Endothelial cell of umbilical vein (primary cell): Measurements from ENCODE around the gene PANX2. TPM values are rescaled to one million over a fixed set of nuclear protein-coding genes. Genes with fewer than 3 reads are reported as not detected.

ENCODE experiments used
- BruUV-seq: library from RNA; stranded (reverse); fragments of 400-500 nt; replicated peaks from 2 replicates; lab custom pipeline; 2021; lab: Mats Ljungman, UMichigan
- CTCF ChIA-PET: fragments of 300-600, 350-600 bp; sonication (Branson Sonifier 250); formaldehyde crosslinking; loops from one replicate; lab custom pipeline; 2021; ENCODE audit warnings: antibody characterized with exemption, inconsistent platforms; lab: Charles Lee
- POLR2A ChIA-PET: fragments of 300-600, 350-600 bp; sonication (Branson Sonifier 250); formaldehyde crosslinking; loops from one replicate; lab custom pipeline; 2021; ENCODE audit warnings: antibody characterized with exemption, inconsistent platforms; lab: Charles Lee
- DNase-seq: peaks from one replicate; pipeline ENCODE4 v3.0.0-alpha.2; 2011; ENCODE audit warnings: low read depth, low spot score
- FAIRE-seq: peaks from 2 replicates; lab custom pipeline; 2011; peaks lifted over from hg19 to GRCh38; lab: Jason Lieb, UNC
- H2AFZ ChIP-seq: 2 replicates; pipeline ENCODE4 v1.6.0; 2012; ENCODE audit warnings: low read depth, low read length, control low read depth, inconsistent platforms
- H3K27ac ChIP-seq: 2 replicates; pipeline ENCODE4 v1.5.1; 2011; ENCODE audit warnings: low read depth, mild to moderate bottlenecking, control low read depth, low read length, moderate library complexity; ENCODE audit not compliant: insufficient read depth
- H3K27me3 ChIP-seq, 2 experiments: 2 replicates each; pipeline versions ENCODE4 v1.6.0 to v1.6.1; 2011; ENCODE audit warnings: low read length in 2 of 2, mixed read lengths in 1 of 2; ENCODE audit not compliant: control insufficient read depth in 2 of 2, insufficient read depth in 2 of 2
- H3K36me3 ChIP-seq, 2 experiments: 2 replicates in 1 of 2; 3 replicates in 1 of 2; pipeline ENCODE4 v1.5.1; 2011; ENCODE audit warnings: low read length in 2 of 2, mild to moderate bottlenecking in 1 of 2, moderate library complexity in 1 of 2; ENCODE audit not compliant: control insufficient read depth in 2 of 2, insufficient read depth in 2 of 2; ENCODE audit errors: extremely low read depth in 1 of 2
- H3K4me1 ChIP-seq: 3 replicates; pipeline ENCODE4 v1.5.1; 2011; ENCODE audit warnings: mild to moderate bottlenecking, low read length; ENCODE audit not compliant: control insufficient read depth, insufficient read depth; ENCODE audit errors: extremely low read depth
- H3K4me2 ChIP-seq: 2 replicates; pipeline ENCODE4 v1.6.1; 2011; ENCODE audit warnings: low read length, control low read depth, mixed read lengths; ENCODE audit not compliant: insufficient read depth
- H3K4me3 ChIP-seq, 3 experiments: fragments of 200-600 bp in 1 of 3; sonication (generic), shearing (Covaris generic) in 1 of 3; replicated peaks in 1 of 3; 2 replicates each; pipeline ENCODE4 v1.5.1; 2011 to 2016; ENCODE audit warnings: control low read depth in 3 of 3, low read length in 3 of 3, mild to moderate bottlenecking in 2 of 3, inconsistent platforms in 1 of 3, low read depth in 1 of 3, moderate library complexity in 1 of 3; ENCODE audit not compliant: insufficient read depth in 1 of 3
- H3K79me2 ChIP-seq: 2 replicates; pipeline ENCODE4 v1.6.0; 2012; ENCODE audit warnings: low read length, inconsistent platforms; ENCODE audit not compliant: control insufficient read depth, insufficient read depth
- H3K9ac ChIP-seq: replicated peaks from 2 replicates; pipeline ENCODE3; 2011; ENCODE audit warnings: low read length, control low read depth; ENCODE audit not compliant: insufficient read depth; ENCODE audit errors: extremely low read depth
- H3K9me1 ChIP-seq: replicated peaks from 3 replicates; pipeline ENCODE4 v1.6.0; 2011; ENCODE audit warnings: mild to moderate bottlenecking, low read length; ENCODE audit not compliant: control insufficient read depth, insufficient read depth; ENCODE audit errors: extremely low read depth
- H3K9me3 ChIP-seq: replicated peaks from 2 replicates; pipeline ENCODE4 v1.5.1; 2012; ENCODE audit warnings: low read length, inconsistent platforms; ENCODE audit not compliant: control insufficient read depth, insufficient read depth
- H4K20me1 ChIP-seq: replicated peaks from 2 replicates; pipeline ENCODE3; 2011; ENCODE audit warnings: mild to moderate bottlenecking, low read length; ENCODE audit not compliant: control insufficient read depth, insufficient read depth; ENCODE audit errors: extremely low read depth
- FOS ChIP-seq: IDR thresholded peaks from 2 replicates; pipeline ENCODE4 v1.6.1; 2011; ENCODE audit warnings: mild to moderate bottlenecking, low read length, moderate library complexity, borderline replicate concordance; ENCODE audit not compliant: insufficient read depth
- GATA2 ChIP-seq: IDR thresholded peaks from 2 replicates; pipeline ENCODE4 v1.7.0; 2011; ENCODE audit warnings: low read depth, mild to moderate bottlenecking, moderate library complexity, mixed read lengths, low read length; ENCODE audit not compliant: insufficient read length, insufficient read depth
- JUN ChIP-seq: IDR thresholded peaks from 2 replicates; pipeline ENCODE4 v1.6.1; 2011; ENCODE audit warnings: borderline replicate concordance, low read depth; ENCODE audit not compliant: insufficient read length, insufficient read depth
- MAX ChIP-seq: IDR thresholded peaks from 2 replicates; pipeline ENCODE4 v1.6.1; 2011; ENCODE audit not compliant: insufficient read depth, insufficient read length
- MYC ChIP-seq: IDR thresholded peaks from one replicate; pipeline ENCODE4 v1.6.1; 2011; ENCODE audit warnings: mild to moderate bottlenecking, low read depth, low read length
- POLR2A ChIP-seq: IDR thresholded peaks from 2 replicates; pipeline ENCODE4 v1.6.1; 2012; ENCODE audit warnings: low read depth, mild to moderate bottlenecking, control low read depth, low read length
- POLR2AphosphoS5 ChIP-seq: IDR thresholded peaks from 2 replicates; pipeline ENCODE4 v1.6.1; 2012; ENCODE audit warnings: low read depth, mild to moderate bottlenecking, control low read depth, low read length, moderate library complexity; ENCODE audit not compliant: insufficient read depth
- dilution Hi-C: fragments of 300-500 bp; cut with MboI; formaldehyde crosslinking; loops from one replicate; pipeline ENCODE4 v1.15.0; 2019; ENCODE audit warnings: low sequenced_read_pairs; ENCODE audit not compliant: extremely low pct_ligation_motif_present
- intact Hi-C: fragments of 100-400 bp; cut with micrococcal nuclease; formaldehyde crosslinking; loops from one replicate; pipeline ENCODE4 v1.10.0; 2022
- polyA plus RNA-seq, 4 experiments: library from polyadenylated mRNA; depleted of rRNA in 3 of 4; stranded (reverse) in 3 of 4; unstranded in 1 of 4; fragments of >200 nt; gene quantifications; 2 replicates each; pipeline versions ENCODE4 v1.2.1 to v1.2.3, GENCODE V29; 2011 to 2012; ENCODE audit warnings: missing spikeins in 1 of 4
- total RNA-seq: library from RNA; stranded (reverse); gene quantifications from 2 replicates; pipeline ENCODE4 v1.2.3, GENCODE V29; 2021
- TF ChIP-seq, protein P1 (sequence below), 2 donors: IDR thresholded peaks; 1 replicate in 1 of 2; 2 replicates in 1 of 2; pipeline ENCODE4 v1.5.1; 2011; ENCODE audit warnings: low read length in 2 of 2, mild to moderate bottlenecking in 2 of 2, moderate library complexity in 2 of 2, control low read depth in 1 of 2, inconsistent platforms in 1 of 2, low read depth in 1 of 2; ENCODE audit not compliant: insufficient read depth in 1 of 2; ENCODE audit errors: extremely low read depth in 1 of 2

Gene PANX2
- total and polyA plus RNA-seq, 2 donors (not counting 3 experiments of a cell fraction or from before 2014, with no cell fraction given) = 2.5 to 5.1 TPM

DNA sequence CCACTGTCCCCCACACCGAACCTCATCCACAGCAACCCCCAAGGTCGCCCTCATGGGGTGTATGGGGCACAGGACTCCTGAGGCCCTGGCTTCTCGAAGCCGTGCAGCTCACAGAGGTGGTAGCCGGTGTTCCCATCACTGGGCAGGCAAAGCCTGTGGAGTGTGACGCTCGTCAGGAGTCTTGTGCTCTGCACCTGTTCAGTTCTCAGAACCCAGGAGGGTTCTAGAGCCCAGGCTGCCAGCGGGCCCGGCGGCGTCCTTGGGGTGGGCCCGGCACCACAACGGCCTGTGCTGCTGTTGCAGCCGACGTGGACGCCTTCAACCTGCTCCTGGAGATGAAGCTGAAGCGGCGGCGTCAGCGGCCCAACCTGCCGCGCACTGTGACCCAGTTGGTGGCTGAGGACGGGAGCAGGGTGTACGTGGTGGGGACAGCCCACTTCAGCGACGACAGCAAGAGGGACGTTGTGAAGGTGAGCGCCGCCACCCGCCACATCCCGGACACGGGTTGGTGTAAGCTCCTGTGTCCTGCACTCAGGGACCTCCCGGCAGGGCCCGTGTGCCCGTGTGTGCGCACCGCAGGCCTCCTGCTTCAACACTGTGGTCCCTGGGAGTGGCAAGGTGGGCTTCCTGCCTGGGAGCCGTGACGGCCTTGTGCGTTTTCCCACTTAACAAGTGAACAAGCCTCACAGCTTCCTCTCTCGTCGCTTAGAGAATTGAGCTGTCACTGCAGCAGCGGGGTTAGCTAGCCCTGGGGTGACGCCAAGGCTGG, 23.7 kb downstream of the PANX2 start:
- Histone ChIP-seq H4K20me1 (no peaks in the 10 kb centered on the region), H2AFZ (no peak overlapping the region), H3K9me1 (no peaks in the 10 kb centered on the region), H3K4me3 (no peak overlapping the region), H3K9ac (no peak overlapping the region), H3K9me3 (no peaks in the 10 kb centered on the region), H3K36me3 (peaks cover 8 to 18% of the 10 kb centered on the region in 2 experiments), H3K27ac (no peak overlapping the region), H3K4me1 (peaks cover 22% of the 10 kb centered on the region), H3K79me2 (peaks cover 39% of the 10 kb centered on the region), H3K4me2 (no peak overlapping the region), H3K27me3 (no peaks in the 10 kb centered on the region)
- CTCF ChIA-PET = no interaction called here
- no peak for TF ChIP-seq MAX
- TF ChIP-seq GATA2 = no peak
- no peak for TF ChIP-seq FOS
- no peak for TF ChIP-seq MYC
- no peak for TF ChIP-seq POLR2AphosphoS5
- TF ChIP-seq, protein P1, sequence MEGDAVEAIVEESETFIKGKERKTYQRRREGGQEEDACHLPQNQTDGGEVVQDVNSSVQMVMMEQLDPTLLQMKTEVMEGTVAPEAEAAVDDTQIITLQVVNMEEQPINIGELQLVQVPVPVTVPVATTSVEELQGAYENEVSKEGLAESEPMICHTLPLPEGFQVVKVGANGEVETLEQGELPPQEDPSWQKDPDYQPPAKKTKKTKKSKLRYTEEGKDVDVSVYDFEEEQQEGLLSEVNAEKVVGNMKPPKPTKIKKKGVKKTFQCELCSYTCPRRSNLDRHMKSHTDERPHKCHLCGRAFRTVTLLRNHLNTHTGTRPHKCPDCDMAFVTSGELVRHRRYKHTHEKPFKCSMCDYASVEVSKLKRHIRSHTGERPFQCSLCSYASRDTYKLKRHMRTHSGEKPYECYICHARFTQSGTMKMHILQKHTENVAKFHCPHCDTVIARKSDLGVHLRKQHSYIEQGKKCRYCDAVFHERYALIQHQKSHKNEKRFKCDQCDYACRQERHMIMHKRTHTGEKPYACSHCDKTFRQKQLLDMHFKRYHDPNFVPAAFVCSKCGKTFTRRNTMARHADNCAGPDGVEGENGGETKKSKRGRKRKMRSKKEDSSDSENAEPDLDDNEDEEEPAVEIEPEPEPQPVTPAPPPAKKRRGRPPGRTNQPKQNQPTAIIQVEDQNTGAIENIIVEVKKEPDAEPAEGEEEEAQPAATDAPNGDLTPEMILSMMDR (IDR thresholded peaks at IDR 0.05; ENCODE audit: extremely low read depth in 1 of 2, insufficient read depth in 1 of 2, low read depth in 1 of 2, low read length in 2 of 2) = no peak
- TF ChIP-seq JUN = no peak
- TF ChIP-seq POLR2A = no peak
- POLR2A ChIA-PET = no interaction called here
- no peak for FAIRE-seq
- no peak for DNase-seq
- BruUV-seq = no TSS peak
- dilution Hi-C loops (no loop called here), intact Hi-C loops (loop anchor here (5.0 kb wide), 1 partner anchor 82 kb away; no protein-coding TSS in a partner anchor)
